HepG2 (cell line): ENCODE results near the gene GALNT17.

Source experiments
- BORCS8-MEF2B ChIP-seq: sonication (generic); formaldehyde crosslinking; IDR thresholded peaks from 2 replicates; pipeline ENCODE4 v1.8.0; 2022; ENCODE audit warnings: mild to moderate bottlenecking, missing genetic modification reagents
- EZH2 ChIP-seq: conservative IDR thresholded peaks from 2 replicates; pipeline ENCODE4 v1.6.1; 2012; ENCODE audit warnings: mild to moderate bottlenecking, low read depth, low read length, moderate library complexity
- GATA4 ChIP-seq: sonication (generic); IDR thresholded peaks from 2 replicates; pipeline ENCODE4 v1.6.1; 2016; ENCODE audit warnings: antibody characterized with exemption, low read depth, borderline replicate concordance
- HDAC6 ChIP-seq: fragments of 200-600 bp; sonication (generic); IDR thresholded peaks from 2 replicates; pipeline ENCODE4 v1.7.0; 2017; ENCODE audit warnings: mild to moderate bottlenecking, antibody characterized with exemption, low read length, low read depth
- KLF11 ChIP-seq: IDR thresholded peaks from 2 replicates; pipeline ENCODE4 v1.6.1; 2016; ENCODE audit warnings: missing compliant biosample characterization
- RBAK ChIP-seq: sonication (generic); formaldehyde crosslinking; IDR thresholded peaks from 2 replicates; pipeline ENCODE4 v1.5.1; 2020; ENCODE audit warnings: mild to moderate bottlenecking, missing genetic modification reagents
- ZBTB42 ChIP-seq: sonication (generic); formaldehyde crosslinking; IDR thresholded peaks from 2 replicates; pipeline ENCODE4 v1.5.0; 2020; ENCODE audit warnings: mild to moderate bottlenecking, missing genetic modification reagents
- ZNF510 ChIP-seq: sonication (generic); formaldehyde crosslinking; IDR thresholded peaks from 2 replicates; pipeline ENCODE4 v1.4.0; 2020; ENCODE audit warnings: low read depth, mild to moderate bottlenecking, missing genetic modification reagents
- ZNF562 ChIP-seq: sonication (generic); formaldehyde crosslinking; IDR thresholded peaks from 2 replicates; pipeline ENCODE4 v1.8.0; 2022; ENCODE audit warnings: missing genetic modification reagents, borderline replicate concordance
- TF ChIP-seq, protein P1 (sequence below): IDR thresholded peaks from 2 replicates; pipeline ENCODE4 v1.6.1; 2016; ENCODE audit warnings: missing biosample characterization, missing genetic modification reagents, low read depth
- TF ChIP-seq, protein P2 (sequence below): sonication (generic); formaldehyde crosslinking; IDR thresholded peaks from 2 replicates; pipeline ENCODE4 v1.5.0; 2020; ENCODE audit warnings: mild to moderate bottlenecking, missing genetic modification reagents, moderate library complexity
- TF ChIP-seq, protein P3 (sequence below): sonication (generic); formaldehyde crosslinking; conservative IDR thresholded peaks from 2 replicates; pipeline ENCODE4 v1.8.1; 2023; ENCODE audit warnings: missing genetic modification reagents
- TF ChIP-seq, protein P4 (sequence below): sonication (generic); formaldehyde crosslinking; IDR thresholded peaks from 2 replicates; pipeline ENCODE4 v1.4.0; 2020; ENCODE audit warnings: missing genetic modification reagents

DNA sequence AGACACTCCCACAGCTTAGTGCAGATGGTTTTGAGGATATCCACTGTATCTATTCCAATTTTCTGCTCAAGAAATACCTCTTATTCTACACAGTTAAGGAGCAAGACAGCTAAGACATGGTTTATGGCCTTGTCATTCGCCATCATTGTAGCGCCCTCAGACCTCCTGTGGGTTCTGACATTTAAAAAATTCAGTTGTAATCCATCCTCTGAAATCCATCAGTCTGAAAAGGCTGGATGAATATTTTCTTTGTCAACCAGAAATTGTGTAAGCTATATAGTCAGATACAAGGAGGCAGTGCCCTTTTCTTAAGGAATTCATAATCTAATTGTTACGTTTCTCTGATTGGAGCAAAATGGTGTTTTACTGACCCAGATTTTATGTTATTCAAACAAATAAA, 353.6 kb downstream of the GALNT17 start:
- TF ChIP-seq KLF11: no peak
- TF ChIP-seq RBAK (CRISPR knock-in tag): no peak
- TF ChIP-seq BORCS8-MEF2B (CRISPR knock-in tag): no peak
- TF ChIP-seq ZBTB42: no peak
- TF ChIP-seq, protein P1, sequence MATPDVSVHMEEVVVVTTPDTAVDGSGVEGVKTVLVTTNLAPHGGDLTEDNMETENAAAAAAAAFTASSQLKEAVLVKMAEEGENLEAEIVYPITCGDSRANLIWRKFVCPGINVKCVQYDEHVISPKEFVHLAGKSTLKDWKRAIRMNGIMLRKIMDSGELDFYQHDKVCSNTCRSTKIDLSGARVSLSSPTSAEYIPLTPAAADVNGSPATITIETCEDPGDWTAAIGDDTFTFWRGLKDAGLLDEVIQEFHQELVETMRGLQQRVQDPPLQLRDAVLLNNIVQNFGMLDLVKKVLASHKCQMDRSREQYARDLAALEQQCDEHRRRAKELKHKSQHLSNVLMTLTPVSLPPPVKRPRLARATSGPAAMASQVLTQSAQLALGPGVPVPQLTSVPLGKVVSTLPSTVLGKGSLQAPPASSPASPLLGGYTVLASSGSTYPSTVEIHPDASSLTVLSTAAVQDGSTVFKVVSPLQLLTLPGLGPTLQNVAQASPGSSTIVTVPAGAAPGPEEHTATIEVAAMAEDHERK (CRISPR knock-in tag): no peak
- TF ChIP-seq, protein P2, sequence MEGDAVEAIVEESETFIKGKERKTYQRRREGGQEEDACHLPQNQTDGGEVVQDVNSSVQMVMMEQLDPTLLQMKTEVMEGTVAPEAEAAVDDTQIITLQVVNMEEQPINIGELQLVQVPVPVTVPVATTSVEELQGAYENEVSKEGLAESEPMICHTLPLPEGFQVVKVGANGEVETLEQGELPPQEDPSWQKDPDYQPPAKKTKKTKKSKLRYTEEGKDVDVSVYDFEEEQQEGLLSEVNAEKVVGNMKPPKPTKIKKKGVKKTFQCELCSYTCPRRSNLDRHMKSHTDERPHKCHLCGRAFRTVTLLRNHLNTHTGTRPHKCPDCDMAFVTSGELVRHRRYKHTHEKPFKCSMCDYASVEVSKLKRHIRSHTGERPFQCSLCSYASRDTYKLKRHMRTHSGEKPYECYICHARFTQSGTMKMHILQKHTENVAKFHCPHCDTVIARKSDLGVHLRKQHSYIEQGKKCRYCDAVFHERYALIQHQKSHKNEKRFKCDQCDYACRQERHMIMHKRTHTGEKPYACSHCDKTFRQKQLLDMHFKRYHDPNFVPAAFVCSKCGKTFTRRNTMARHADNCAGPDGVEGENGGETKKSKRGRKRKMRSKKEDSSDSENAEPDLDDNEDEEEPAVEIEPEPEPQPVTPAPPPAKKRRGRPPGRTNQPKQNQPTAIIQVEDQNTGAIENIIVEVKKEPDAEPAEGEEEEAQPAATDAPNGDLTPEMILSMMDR (CRISPR knock-in tag): no peak
- no peak for TF ChIP-seq GATA4
- TF ChIP-seq HDAC6: no peak
- TF ChIP-seq ZNF562 (CRISPR knock-in tag): no peak
- TF ChIP-seq EZH2: no peak
- TF ChIP-seq, protein P3, sequence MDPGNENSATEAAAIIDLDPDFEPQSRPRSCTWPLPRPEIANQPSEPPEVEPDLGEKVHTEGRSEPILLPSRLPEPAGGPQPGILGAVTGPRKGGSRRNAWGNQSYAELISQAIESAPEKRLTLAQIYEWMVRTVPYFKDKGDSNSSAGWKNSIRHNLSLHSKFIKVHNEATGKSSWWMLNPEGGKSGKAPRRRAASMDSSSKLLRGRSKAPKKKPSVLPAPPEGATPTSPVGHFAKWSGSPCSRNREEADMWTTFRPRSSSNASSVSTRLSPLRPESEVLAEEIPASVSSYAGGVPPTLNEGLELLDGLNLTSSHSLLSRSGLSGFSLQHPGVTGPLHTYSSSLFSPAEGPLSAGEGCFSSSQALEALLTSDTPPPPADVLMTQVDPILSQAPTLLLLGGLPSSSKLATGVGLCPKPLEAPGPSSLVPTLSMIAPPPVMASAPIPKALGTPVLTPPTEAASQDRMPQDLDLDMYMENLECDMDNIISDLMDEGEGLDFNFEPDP (CRISPR knock-in tag): no peak
- TF ChIP-seq, protein P4, sequence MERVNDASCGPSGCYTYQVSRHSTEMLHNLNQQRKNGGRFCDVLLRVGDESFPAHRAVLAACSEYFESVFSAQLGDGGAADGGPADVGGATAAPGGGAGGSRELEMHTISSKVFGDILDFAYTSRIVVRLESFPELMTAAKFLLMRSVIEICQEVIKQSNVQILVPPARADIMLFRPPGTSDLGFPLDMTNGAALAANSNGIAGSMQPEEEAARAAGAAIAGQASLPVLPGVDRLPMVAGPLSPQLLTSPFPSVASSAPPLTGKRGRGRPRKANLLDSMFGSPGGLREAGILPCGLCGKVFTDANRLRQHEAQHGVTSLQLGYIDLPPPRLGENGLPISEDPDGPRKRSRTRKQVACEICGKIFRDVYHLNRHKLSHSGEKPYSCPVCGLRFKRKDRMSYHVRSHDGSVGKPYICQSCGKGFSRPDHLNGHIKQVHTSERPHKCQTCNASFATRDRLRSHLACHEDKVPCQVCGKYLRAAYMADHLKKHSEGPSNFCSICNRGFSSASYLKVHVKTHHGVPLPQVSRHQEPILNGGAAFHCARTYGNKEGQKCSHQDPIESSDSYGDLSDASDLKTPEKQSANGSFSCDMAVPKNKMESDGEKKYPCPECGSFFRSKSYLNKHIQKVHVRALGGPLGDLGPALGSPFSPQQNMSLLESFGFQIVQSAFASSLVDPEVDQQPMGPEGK (CRISPR knock-in tag): no peak
- TF ChIP-seq ZNF510 (CRISPR knock-in tag): no peak
